Measurements from ENCODE around the gene LIAS. TPM values are rescaled to one million over a fixed set of nuclear protein-coding genes. Genes with fewer than 3 reads are reported as not detected.
"Not testable (repeated sequence)": the region's sequence is repeated elsewhere in the genome, so short reads cannot be mapped to it uniquely, and the experiment has no call there.

LIAS gene
- total RNA-seq, 1 experiment from 2014 or later, result 19.7 TPM

GRCh38 chr4:39502664-39503035 is 43.8 kb downstream of the LIAS start:
- DNase-seq; H3K27me3 ChIP-seq; H3K4me1 ChIP-seq; H3K4me3 ChIP-seq; H3K27ac ChIP-seq; H3K9me3 ChIP-seq (replicated peaks): not testable (repeated sequence)
- peaks cover 75% of the 10 kb centered on the region for H3K36me3 ChIP-seq

GRCh38 chr4:39504538-39504937 is 45.7 kb downstream of the LIAS start:
- no peaks in the 10 kb centered on the region for H3K9me3 ChIP-seq (replicated peaks)
- no peak overlapping the region for H3K27ac ChIP-seq
- H3K4me3 ChIP-seq, result no peak overlapping the region
- H3K4me1 ChIP-seq, result no peaks in the 10 kb centered on the region
- H3K36me3 ChIP-seq, result peaks cover 81% of the 10 kb centered on the region
- H3K27me3 ChIP-seq, result no peaks in the 10 kb centered on the region
- DNase-seq, result no peak

GRCh38 chr4:39505581-39505980 is 46.7 kb downstream of the LIAS start:
- H3K9me3 ChIP-seq (replicated peaks), result no peaks in the 10 kb centered on the region
- no peak for DNase-seq
- no peaks in the 10 kb centered on the region for H3K4me1 ChIP-seq
- H3K27ac ChIP-seq, result no peak overlapping the region
- H3K4me3 ChIP-seq, result no peak overlapping the region
- no peaks in the 10 kb centered on the region for H3K27me3 ChIP-seq
- peaks cover 85% of the 10 kb centered on the region for H3K36me3 ChIP-seq

GRCh38 chr4:39510348-39510929 is 51.6 kb downstream of the LIAS start:
- Histone ChIP-seq H3K4me1 (no peaks in the 10 kb centered on the region), H3K27me3 (no peaks in the 10 kb centered on the region), H3K9me3 (replicated peaks) (no peaks in the 10 kb centered on the region), H3K4me3 (no peak overlapping the region), H3K27ac (no peak overlapping the region), H3K36me3 (peaks cover 70% of the 10 kb centered on the region)
- no peak for DNase-seq

- H3K27me3 ChIP-seq; H3K4me1 ChIP-seq; H3K4me3 ChIP-seq; H3K27ac ChIP-seq; H3K9me3 ChIP-seq (replicated peaks); DNase-seq: not testable (repeated sequence)
- H3K36me3 ChIP-seq, result peaks cover 52% of the 10 kb centered on the region
These were observed 55.4 kb downstream of the LIAS start for GRCh38 chr4:39514266-39514665.

GRCh38 chr4:39514888-39515401 is 56.1 kb downstream of the LIAS start:
- no peaks in the 10 kb centered on the region for H3K27me3 ChIP-seq
- H3K36me3 ChIP-seq, result peaks cover 48% of the 10 kb centered on the region
- no peak for DNase-seq
- no peaks in the 10 kb centered on the region for H3K9me3 ChIP-seq (replicated peaks)
- no peaks in the 10 kb centered on the region for H3K4me1 ChIP-seq
- H3K4me3 ChIP-seq, result no peak overlapping the region
- H3K27ac ChIP-seq, result no peak overlapping the region

- H3K36me3 ChIP-seq, result peaks cover 42% of the 10 kb centered on the region
- H3K9me3 ChIP-seq (replicated peaks); DNase-seq; H3K27me3 ChIP-seq; H3K4me3 ChIP-seq; H3K4me1 ChIP-seq; H3K27ac ChIP-seq: not testable (repeated sequence)
These were observed 57.0 kb downstream of the LIAS start for GRCh38 chr4:39515669-39516401.

GRCh38 chr4:39516407-39516966 is 57.6 kb downstream of the LIAS start:
- Histone ChIP-seq H3K4me3 (no peak overlapping the region), H3K27me3 (no peaks in the 10 kb centered on the region), H3K27ac (no peak overlapping the region), H3K9me3 (replicated peaks) (no peaks in the 10 kb centered on the region), H3K4me1 (no peaks in the 10 kb centered on the region), H3K36me3 (peaks cover 38% of the 10 kb centered on the region)
- no peak for DNase-seq

- no peak overlapping the region for H3K27ac ChIP-seq
- no peaks in the 10 kb centered on the region for H3K9me3 ChIP-seq (replicated peaks)
- H3K36me3 ChIP-seq, result peaks cover 29% of the 10 kb centered on the region
- no peaks in the 10 kb centered on the region for H3K27me3 ChIP-seq
- H3K4me3 ChIP-seq, result no peak overlapping the region
- no peaks in the 10 kb centered on the region for H3K4me1 ChIP-seq
- DNase-seq, result no peak
These were observed 59.6 kb downstream of the LIAS start for GRCh38 chr4:39518484-39518883.

GRCh38 chr4:39521253-39521919 is 62.5 kb downstream of the LIAS start:
- H3K4me1 ChIP-seq, result no peaks in the 10 kb centered on the region
- no peak overlapping the region for H3K27ac ChIP-seq
- no peaks in the 10 kb centered on the region for H3K27me3 ChIP-seq
- no peak overlapping the region for H3K4me3 ChIP-seq
- no peak for DNase-seq
- H3K36me3 ChIP-seq, result peaks cover 20% of the 10 kb centered on the region
- no peaks in the 10 kb centered on the region for H3K9me3 ChIP-seq (replicated peaks)

- Histone ChIP-seq H3K27ac (no peak overlapping the region), H3K9me3 (replicated peaks) (no peaks in the 10 kb centered on the region), H3K4me3 (no peak overlapping the region), H3K27me3 (no peaks in the 10 kb centered on the region), H3K36me3 (peaks cover 16% of the 10 kb centered on the region), H3K4me1 (no peaks in the 10 kb centered on the region)
- DNase-seq, result no peak
These were observed 63.2 kb downstream of the LIAS start for GRCh38 chr4:39522068-39522467.

GRCh38 chr4:39524161-39524957 is 65.5 kb downstream of the LIAS start:
- H3K27ac ChIP-seq, result no peak overlapping the region
- no peak overlapping the region for H3K4me3 ChIP-seq
- peaks cover 5% of the 10 kb centered on the region for H3K36me3 ChIP-seq
- no peaks in the 10 kb centered on the region for H3K4me1 ChIP-seq
- DNase-seq, result no peak
- no peaks in the 10 kb centered on the region for H3K27me3 ChIP-seq
- H3K9me3 ChIP-seq (replicated peaks), result no peaks in the 10 kb centered on the region

- Histone ChIP-seq H3K27ac (peak overlapping the region; percentile 63), H3K27me3 (no peaks in the 10 kb centered on the region), H3K4me3 (peak overlapping the region; percentile 88), H3K9me3 (replicated peaks) (no peaks in the 10 kb centered on the region), H3K4me1 (no peaks in the 10 kb centered on the region), H3K36me3 (no peaks in the 10 kb centered on the region)
- DNase-seq, result no peak
These were observed 67.2 kb downstream of the LIAS start for GRCh38 chr4:39525822-39526690.
